Sigmoid colon (tissue), 4 donors: ENCODE results near the gene MBD2.

Experiments
- CTCF ChIP-seq, 4 experiments: fragments of 450-650 bp in 3 of 4; fragments of 200-600 bp in 1 of 4; IDR thresholded peaks; one replicate each; pipeline ENCODE4 v1.5.1; 2016 to 2019; ENCODE audit warnings: antibody characterized with exemption in 4 of 4, mild to moderate bottlenecking in 3 of 4, moderate library complexity in 2 of 4
- POLR2A ChIP-seq, 2 donors: fragments of 450-650 bp; IDR thresholded peaks; one replicate each; pipeline ENCODE4 v1.6.1; 2016; ENCODE audit warnings: antibody characterized with exemption in 2 of 2, mild to moderate bottlenecking in 2 of 2, moderate library complexity in 2 of 2
- POLR2AphosphoS5 ChIP-seq, 4 donors: sonication (generic); formaldehyde crosslinking; IDR thresholded peaks; one replicate each; pipeline ENCODE4 v1.6.1; 2017; ENCODE audit warnings: antibody characterized with exemption in 4 of 4

DNA sequence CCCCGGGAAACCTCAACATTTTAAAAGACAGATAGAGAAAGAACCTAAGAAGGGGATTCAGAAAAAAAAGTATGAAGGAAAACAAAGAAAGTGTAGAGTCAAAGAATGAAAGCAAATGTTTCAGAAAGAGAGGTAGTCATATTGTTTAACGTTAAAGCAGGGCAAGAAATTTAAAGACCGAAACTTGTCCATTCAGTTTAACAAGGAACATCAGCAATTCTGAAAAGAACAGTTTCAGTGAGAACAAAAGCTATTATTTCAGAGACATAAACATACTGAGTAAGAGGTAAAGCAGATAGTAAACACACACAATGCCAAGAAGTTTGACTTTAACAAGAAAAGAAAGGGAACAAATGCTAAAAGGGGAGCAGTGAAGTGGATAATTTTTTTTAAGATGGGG is 41.1 kb downstream of the MBD2 start:
- TF ChIP-seq CTCF (IDR thresholded peaks at IDR 0.05) (no peak), POLR2A (IDR thresholded peaks at IDR 0.05) (no peak), POLR2AphosphoS5 (IDR thresholded peaks at IDR 0.05) (no peak)
